ENCODE data around the gene IFTAP.

IFTAP gene

GRCh38 chr11:36600180-36600579 lies 5.9 kb downstream of the IFTAP start:
- TF ChIP-seq, protein P1, sequence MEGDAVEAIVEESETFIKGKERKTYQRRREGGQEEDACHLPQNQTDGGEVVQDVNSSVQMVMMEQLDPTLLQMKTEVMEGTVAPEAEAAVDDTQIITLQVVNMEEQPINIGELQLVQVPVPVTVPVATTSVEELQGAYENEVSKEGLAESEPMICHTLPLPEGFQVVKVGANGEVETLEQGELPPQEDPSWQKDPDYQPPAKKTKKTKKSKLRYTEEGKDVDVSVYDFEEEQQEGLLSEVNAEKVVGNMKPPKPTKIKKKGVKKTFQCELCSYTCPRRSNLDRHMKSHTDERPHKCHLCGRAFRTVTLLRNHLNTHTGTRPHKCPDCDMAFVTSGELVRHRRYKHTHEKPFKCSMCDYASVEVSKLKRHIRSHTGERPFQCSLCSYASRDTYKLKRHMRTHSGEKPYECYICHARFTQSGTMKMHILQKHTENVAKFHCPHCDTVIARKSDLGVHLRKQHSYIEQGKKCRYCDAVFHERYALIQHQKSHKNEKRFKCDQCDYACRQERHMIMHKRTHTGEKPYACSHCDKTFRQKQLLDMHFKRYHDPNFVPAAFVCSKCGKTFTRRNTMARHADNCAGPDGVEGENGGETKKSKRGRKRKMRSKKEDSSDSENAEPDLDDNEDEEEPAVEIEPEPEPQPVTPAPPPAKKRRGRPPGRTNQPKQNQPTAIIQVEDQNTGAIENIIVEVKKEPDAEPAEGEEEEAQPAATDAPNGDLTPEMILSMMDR (IDR thresholded peaks at IDR 0.05; ENCODE audit: unreplicated experiment in 3 of 3) = no peak
- H3K9me3 Mint-ChIP-seq = no peaks in the 10 kb centered on the region
- H3K36me3 Mint-ChIP-seq (ENCODE audit: low read depth) = no peaks in the 10 kb centered on the region
- peaks cover 11% of the 10 kb centered on the region for H3K4me1 Mint-ChIP-seq
- no peak overlapping the region for H3K27ac Mint-ChIP-seq
- H3K4me3 Mint-ChIP-seq = no peak overlapping the region
- no peaks in the 10 kb centered on the region for H3K27me3 Mint-ChIP-seq (ENCODE audit: low read depth)

DNA sequence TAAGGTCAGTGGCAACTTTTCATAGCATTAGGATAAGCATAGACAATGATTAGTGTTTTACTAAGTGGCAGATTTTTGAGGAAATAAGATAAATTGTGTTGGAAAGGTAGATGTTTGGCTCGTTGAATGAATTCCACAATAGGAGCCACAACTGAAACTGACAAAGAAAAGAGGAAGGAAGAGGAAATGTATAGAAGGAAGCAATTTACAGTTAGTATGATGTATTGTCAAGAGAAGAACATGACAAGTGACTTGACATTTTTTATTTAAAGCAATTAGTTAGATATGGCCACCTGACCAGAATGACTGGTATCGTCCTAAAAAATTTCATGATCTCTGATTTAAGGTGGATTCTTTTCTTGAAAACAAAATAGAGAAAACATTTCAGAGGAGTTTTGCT lies 6.9 kb downstream of the IFTAP start:
- TF ChIP-seq, protein P1 (IDR thresholded peaks at IDR 0.05; ENCODE audit: unreplicated experiment in 3 of 3) = no peak
- no peak overlapping the region for H3K4me3 Mint-ChIP-seq
- no peaks in the 10 kb centered on the region for H3K36me3 Mint-ChIP-seq (ENCODE audit: low read depth)
- H3K4me1 Mint-ChIP-seq = peaks cover 2% of the 10 kb centered on the region
- H3K9me3 Mint-ChIP-seq = no peaks in the 10 kb centered on the region
- no peaks in the 10 kb centered on the region for H3K27me3 Mint-ChIP-seq (ENCODE audit: low read depth)
- H3K27ac Mint-ChIP-seq = no peak overlapping the region

DNA sequence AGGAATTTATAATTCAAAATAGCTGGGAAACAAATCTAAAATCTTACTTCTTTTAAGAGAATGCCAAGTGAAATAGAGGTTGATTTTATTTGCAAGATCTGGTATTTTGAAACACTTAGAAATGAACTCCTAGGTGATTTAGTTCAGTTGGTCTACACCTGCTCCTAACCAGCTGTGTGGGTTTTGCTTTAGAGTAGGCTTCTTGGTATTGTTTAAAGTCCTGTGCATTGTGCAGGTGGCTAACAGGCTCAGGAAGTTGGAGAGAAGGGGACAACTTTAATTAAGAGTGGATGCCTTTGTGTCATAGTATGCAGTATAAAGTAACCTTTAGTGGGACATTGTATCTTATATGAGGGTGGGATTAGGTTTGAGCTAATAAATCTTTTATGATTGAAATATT lies 7.8 kb downstream of the IFTAP start:
- H3K27me3 Mint-ChIP-seq (ENCODE audit: low read depth) = no peaks in the 10 kb centered on the region
- H3K27ac Mint-ChIP-seq = no peak overlapping the region
- H3K36me3 Mint-ChIP-seq (ENCODE audit: low read depth) = no peaks in the 10 kb centered on the region
- H3K9me3 Mint-ChIP-seq = no peaks in the 10 kb centered on the region
- H3K4me1 Mint-ChIP-seq = no peaks in the 10 kb centered on the region
- no peak overlapping the region for H3K4me3 Mint-ChIP-seq
- TF ChIP-seq, protein P1 (IDR thresholded peaks at IDR 0.05; ENCODE audit: unreplicated experiment in 3 of 3) = no peak

GRCh38 chr11:36605221-36606216 lies 11.2 kb downstream of the IFTAP start:
- Mint-ChIP-seq H3K4me1 (no peaks in the 10 kb centered on the region), H3K9me3 (no peaks in the 10 kb centered on the region), H3K36me3 (ENCODE audit: low read depth) (no peaks in the 10 kb centered on the region), H3K27ac (no peak overlapping the region), H3K4me3 (no peak overlapping the region), H3K27me3 (ENCODE audit: low read depth) (no peaks in the 10 kb centered on the region)
- TF ChIP-seq, protein P1 (IDR thresholded peaks at IDR 0.05; ENCODE audit: unreplicated experiment in 3 of 3) = no peak

GRCh38 chr11:36608491-36609199 lies 14.3 kb downstream of the IFTAP start:
- Mint-ChIP-seq H3K36me3 (ENCODE audit: low read depth) (peaks cover 10% of the 10 kb centered on the region), H3K9me3 (peaks cover 2% of the 10 kb centered on the region), H3K4me1 (no peaks in the 10 kb centered on the region), H3K4me3 (no peak overlapping the region), H3K27ac (no peak overlapping the region), H3K27me3 (ENCODE audit: low read depth) (no peaks in the 10 kb centered on the region)
- TF ChIP-seq, protein P1 (IDR thresholded peaks at IDR 0.05; ENCODE audit: unreplicated experiment in 3 of 3) = no peak

Data from nephron (organoid).